IPS-NIHi11 (cell line): ENCODE results near the gene PZP.

Experiments used
- DNase-seq: peaks from one replicate; pipeline ENCODE4 v3.0.0; 2012; ENCODE audit warnings: mixed read lengths, low spot score

PZP gene

DNA sequence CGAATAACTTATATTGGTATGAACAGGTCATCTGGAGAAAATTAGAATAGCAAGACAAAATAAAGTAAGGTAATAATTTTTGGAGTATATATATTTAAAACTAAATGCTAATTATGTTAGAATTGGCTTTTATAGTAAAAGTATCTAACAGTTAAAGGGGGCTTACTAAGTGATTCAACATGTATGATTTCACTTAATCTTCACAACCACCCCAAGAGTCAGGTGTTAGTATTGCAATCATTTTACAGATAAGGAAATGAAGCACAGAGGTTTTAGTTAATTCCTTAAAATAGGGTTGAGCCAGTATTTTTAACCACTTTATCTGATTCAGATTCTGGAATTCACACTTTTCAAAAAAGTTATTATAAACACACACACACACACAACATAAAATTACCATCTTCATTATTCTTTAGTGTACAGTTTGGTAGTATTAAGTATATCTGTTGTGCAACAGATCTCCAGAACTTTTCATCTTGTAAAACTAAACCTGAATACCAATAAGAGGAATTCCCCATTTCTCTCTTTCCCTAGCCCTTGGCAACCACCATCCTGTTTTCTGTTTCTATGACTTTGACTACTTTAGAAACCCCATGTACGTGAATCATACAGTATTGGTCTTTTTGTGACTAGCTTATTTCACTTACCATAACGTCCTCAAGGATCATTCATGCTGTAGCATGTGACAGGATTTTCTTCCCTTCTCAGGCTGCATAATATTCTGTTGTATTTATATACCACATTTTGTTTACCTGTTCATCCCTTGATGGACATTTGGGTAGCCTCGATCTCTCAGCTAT is 104.9 kb downstream of the PZP start:
- DNase-seq, result no peak

DNA sequence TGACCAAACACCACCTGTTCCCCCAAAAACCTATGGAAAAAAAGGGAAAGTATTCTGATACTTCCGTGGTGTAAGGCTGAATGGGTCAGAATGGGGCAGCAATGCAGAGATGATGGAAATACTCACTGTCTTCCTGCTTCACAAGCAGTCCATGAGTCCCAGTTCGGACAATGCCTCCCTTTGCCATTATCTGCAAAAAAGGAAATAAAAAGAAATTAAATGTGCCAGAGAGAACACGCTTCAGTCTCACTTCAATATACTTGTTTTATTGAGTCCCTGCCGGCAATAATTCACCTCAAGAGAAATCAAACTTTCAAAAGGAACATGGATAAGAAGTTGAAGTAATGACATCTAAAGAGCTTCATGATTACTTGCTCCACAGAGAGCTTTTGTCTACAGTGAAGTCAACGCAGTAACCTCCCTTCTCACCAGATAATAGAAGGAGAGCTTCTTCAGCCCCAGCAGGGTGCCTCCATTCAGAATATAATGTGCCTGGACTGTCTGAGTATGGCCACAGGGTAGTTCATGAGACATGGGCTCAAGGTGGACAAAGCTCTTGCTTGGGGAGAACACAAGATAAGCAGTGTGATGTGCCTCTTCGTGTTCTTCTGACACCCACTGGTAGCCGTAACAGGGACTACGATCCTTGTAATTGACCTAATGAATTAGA is 107.0 kb downstream of the PZP start:
- DNase-seq, result no peak

DNA sequence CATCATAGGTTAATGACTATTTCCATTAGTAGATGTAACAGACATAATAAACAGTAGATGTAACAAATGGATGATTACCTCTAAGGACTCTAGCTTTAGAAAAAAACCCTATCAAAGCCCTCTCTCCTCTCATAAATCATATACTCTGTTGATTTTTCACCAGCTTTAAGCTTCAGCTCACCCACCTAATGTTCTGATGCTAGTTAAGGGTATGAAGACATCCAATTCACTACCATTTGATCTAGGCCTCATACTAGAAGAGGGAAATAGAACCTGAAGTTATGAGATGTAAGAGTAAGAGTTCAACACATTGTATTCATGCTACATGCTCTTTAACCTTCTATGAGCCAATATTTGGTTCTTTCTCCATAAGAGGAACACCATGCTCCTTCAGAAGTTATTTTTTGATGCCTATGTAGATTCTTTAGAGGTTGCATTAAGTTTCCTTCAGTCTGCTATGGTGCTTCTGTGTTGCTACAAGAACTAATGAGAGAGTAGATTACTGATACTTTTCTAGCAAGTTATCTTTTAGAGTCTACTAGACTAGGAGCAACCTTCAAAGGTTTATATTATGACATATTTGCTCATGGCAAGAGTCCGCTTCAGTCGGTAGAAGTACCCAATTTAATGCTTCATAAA is 108.5 kb downstream of the PZP start:
- no peak for DNase-seq
